GM18517 (cell line): Measurements from ENCODE around the gene RPAP2.

ENCODE experiments used
- ATAC-seq: cut with Tn5 transposase; IDR thresholded peaks from one replicate; pipeline ENCODE4 v1.9.1; 2021; ENCODE audit warnings: mild to moderate bottlenecking, moderate library complexity; ENCODE audit not compliant: unreplicated experiment

The RPAP2 gene

DNA sequence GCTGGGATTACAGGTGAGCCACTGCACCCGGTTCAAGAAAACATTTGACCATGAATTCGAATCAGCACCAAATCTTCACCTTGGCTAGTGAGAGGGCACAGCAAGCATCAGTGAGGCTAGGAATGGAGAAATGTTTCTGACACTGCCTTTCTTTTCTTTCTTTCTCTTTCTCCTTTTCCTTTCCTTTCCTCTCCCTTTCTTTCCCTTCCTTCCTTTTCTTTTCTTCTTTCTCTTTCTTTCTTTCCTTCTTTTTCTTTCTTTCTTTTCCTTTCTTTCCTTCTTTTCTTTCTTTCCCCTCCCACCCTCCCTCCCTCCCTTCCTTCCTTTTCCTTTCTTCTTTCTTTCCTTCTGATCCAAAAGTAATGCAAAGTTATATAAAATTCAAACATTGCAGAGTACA, 147.0 kb downstream of the RPAP2 start:
- ATAC-seq = no peak

DNA sequence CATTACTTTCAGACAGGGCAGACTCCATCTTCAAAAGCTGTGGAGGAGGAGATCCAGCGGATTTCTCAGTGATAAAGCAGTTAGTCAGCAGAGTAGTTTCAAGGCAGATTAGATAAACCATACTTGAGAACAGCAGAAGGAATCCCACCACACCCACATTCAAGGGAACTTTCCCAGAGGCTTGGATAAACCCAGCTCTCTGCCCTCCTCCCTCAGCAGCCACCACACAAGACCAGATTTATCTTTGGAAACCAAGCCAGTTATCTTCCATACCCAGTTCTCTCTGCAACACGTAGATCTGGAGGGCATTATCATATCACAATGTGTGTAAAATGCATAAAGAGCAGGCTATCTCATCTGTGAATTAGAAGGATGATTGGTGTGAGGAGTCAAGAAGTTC, 147.7 kb downstream of the RPAP2 start:
- ATAC-seq = no peak

DNA sequence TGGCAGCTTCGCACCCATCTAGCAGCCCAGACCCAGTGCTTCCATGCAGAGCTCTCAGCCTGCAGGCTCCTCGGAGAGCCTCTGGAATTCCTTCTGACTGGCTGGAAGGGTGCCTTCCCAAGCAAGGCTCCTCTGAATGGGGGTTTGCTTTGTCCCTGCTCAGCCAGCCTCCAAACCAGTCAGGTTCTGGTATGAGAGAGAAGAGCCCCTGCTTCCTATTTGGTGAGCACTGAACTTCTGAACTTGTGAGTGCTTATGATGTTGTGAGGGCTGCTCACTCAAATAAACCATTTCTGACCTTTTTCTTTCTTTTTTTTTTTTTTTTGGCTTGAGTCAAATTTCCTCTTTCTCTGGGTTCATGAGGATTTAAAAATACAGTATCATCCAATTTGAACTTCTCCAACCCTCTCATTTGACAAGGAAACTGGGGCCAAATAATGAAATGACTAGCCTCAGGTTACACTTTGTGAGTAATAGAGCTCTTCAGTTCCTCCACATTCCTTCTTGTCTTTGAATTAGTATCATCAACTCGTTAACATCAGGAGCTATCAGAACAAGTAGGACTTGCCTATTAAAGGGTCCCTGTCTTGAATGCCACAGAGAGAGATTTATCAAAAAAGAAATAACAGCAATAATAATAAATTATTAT, 148.3 kb downstream of the RPAP2 start:
- no peak for ATAC-seq

DNA sequence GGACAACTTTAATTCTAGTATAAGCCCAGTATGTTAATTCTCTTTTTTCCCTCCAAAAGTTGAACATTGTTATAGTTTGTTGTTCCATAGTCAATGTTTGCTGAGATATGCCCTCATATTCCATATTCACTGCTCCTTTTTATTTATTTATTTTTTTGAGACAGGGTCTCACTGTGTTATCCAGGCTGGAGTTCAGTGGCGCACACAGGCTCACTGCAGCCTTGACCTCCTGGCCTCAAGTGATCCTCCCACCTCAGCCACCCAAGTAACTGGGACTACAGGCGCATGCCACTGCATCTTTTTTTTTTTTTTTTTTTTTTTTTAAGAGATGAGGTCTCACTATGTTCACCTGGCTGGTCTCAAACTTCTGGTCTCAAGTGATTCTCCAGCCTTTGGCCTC, 149.1 kb downstream of the RPAP2 start:
- ATAC-seq = no peak
